Smooth muscle cell (in vitro differentiated cells): ENCODE measurements around the gene ZNF530. TPM values are rescaled to one million over a fixed set of nuclear protein-coding genes. Genes with fewer than 3 reads are reported as not detected.
A peak's percentile ranks its signal among the peaks of the same experiment; 100 is the strongest.

Experiments
- DNase-seq: peaks from one replicate; lab custom pipeline; 2025; ENCODE audit not compliant: unreplicated experiment; lab: John Stamatoyannopoulos, UW
- H2AFZ ChIP-seq: fragments of 200-600 bp; sonication (generic); 2 replicates; pipeline ENCODE4 v1.6.0; 2016; ENCODE audit warnings: antibody characterized with exemption, low read depth, mild to moderate bottlenecking
- H3F3A ChIP-seq: fragments of 200-600 bp; sonication (generic); 2 replicates; pipeline ENCODE4 v1.6.0; 2017; ENCODE audit warnings: antibody characterized with exemption, low read depth
- H3K27ac ChIP-seq: fragments of 200-600 bp; sonication (generic); 2 replicates; pipeline ENCODE4 v1.5.1; 2016; ENCODE audit warnings: low read depth, mild to moderate bottlenecking
- H3K27me3 ChIP-seq: fragments of 200-600 bp; sonication (generic); 2 replicates; pipeline ENCODE4 v1.6.1; 2016; ENCODE audit warnings: low read depth, mild to moderate bottlenecking
- H3K36me3 ChIP-seq: fragments of 200-600 bp; sonication (generic); 2 replicates; pipeline ENCODE4 v1.5.1; 2016; ENCODE audit warnings: low read depth
- H3K4me1 ChIP-seq: fragments of 200-600 bp; sonication (generic); 2 replicates; pipeline ENCODE4 v1.5.1; 2016; ENCODE audit warnings: low read depth
- H3K4me2 ChIP-seq: fragments of 200-600 bp; sonication (generic); 2 replicates; pipeline ENCODE4 v1.6.0; 2016; ENCODE audit warnings: mild to moderate bottlenecking
- H3K4me3 ChIP-seq: fragments of 200-600 bp; sonication (generic); 2 replicates; pipeline ENCODE4 v1.5.1; 2016; ENCODE audit warnings: mild to moderate bottlenecking
- H3K79me2 ChIP-seq: fragments of 200-600 bp; sonication (generic); 2 replicates; pipeline ENCODE4 v1.6.0; 2016; ENCODE audit warnings: low read depth, mild to moderate bottlenecking
- H3K9ac ChIP-seq: fragments of 200-600 bp; sonication (generic); 2 replicates; pipeline ENCODE4 v1.6.0; 2016; ENCODE audit warnings: low read depth
- H3K9me3 ChIP-seq: fragments of 200-600 bp; sonication (generic); replicated peaks from 2 replicates; pipeline ENCODE4 v1.5.1; 2016; ENCODE audit warnings: low read depth
- H4K20me1 ChIP-seq: fragments of 200-600 bp; sonication (generic); 2 replicates; pipeline ENCODE4 v1.6.0; 2016; ENCODE audit warnings: low read depth
- CTCF ChIP-seq: fragments of 200-600 bp; sonication (generic); IDR thresholded peaks from 2 replicates; pipeline ENCODE4 v1.5.1; 2017; ENCODE audit warnings: borderline replicate concordance, mild to moderate bottlenecking, antibody characterized with exemption; ENCODE audit not compliant: insufficient read depth, poor library complexity, severe bottlenecking
- WGBS: methylation state at CpG from one replicate; pipeline ENCODE4 v1.1.7; 2016; ENCODE audit warnings: low lambda C conversion rate; 5-methylcytosine and 5-hydroxymethylcytosine counted together
- polyA plus RNA-seq: library from polyadenylated mRNA; unstranded; fragments of >200 nt; fragmentation: Nextera tagmentation; extraction: Ambion mirVana; gene quantifications from 2 replicates; pipeline ENCODE4 v1.2.1, GENCODE V29; 2016
- total RNA-seq: library from RNA; depleted of rRNA; stranded (reverse); fragments of >200 nt; gene quantifications from 2 replicates; pipeline ENCODE4 v1.2.3, GENCODE V29; 2014

Gene ZNF530
- total and polyA plus RNA-seq, 2 experiments from 2014 or later = 3.2 to 3.5 TPM

GRCh38 chr19:57583521-57584416 is 15.9 kb upstream of the ZNF530 start, which contains the start of gene ZIK1:
Gene ZIK1 (plus strand): TSS chr19:57584145. CDS start chr19:57584357, 212 bp downstream.
- no peaks in the 10 kb centered on the region for H3K4me1 ChIP-seq
- no peak for TF ChIP-seq CTCF
- H3F3A ChIP-seq = no peaks in the 10 kb centered on the region
- peak within 1 kb of the TSS; percentile 48 for H3K9ac ChIP-seq
- H3K9me3 ChIP-seq = peaks cover 3% of the 10 kb centered on the region
- peak within 1 kb of the TSS; percentile 80 for H3K4me3 ChIP-seq
- H3K27me3 ChIP-seq = no peaks in the 10 kb centered on the region
- 3% methylated on average over 75 of the region's 76 CpGs for whole genome bisulfite sequencing
- H3K79me2 ChIP-seq = peaks cover 3% of the 10 kb centered on the region
- H3K27ac ChIP-seq = no peak within 1 kb of the TSS
- H3K36me3 ChIP-seq = peaks cover 6% of the 10 kb centered on the region
- peak within 1 kb of the TSS; percentile 92 for H2AFZ ChIP-seq
- peak; percentile 22 for DNase-seq
- no peaks in the 10 kb centered on the region for H4K20me1 ChIP-seq
- peak within 1 kb of the TSS; percentile 95 for H3K4me2 ChIP-seq

GRCh38 chr19:57587529-57587928 is 12.2 kb upstream of the ZNF530 start:
- 97% methylated on average over 1 of the region's 1 CpG for WGBS
- no peak overlapping the region for H3K9ac ChIP-seq
- peaks cover 36% of the 10 kb centered on the region for H3K36me3 ChIP-seq
- no peak overlapping the region for H3K4me2 ChIP-seq
- no peaks in the 10 kb centered on the region for H3F3A ChIP-seq
- H3K79me2 ChIP-seq = peaks cover 3% of the 10 kb centered on the region
- no peaks in the 10 kb centered on the region for H3K4me1 ChIP-seq
- no peak overlapping the region for H3K27ac ChIP-seq
- peaks cover 23% of the 10 kb centered on the region for H3K9me3 ChIP-seq
- no peaks in the 10 kb centered on the region for H3K27me3 ChIP-seq
- no peak overlapping the region for H2AFZ ChIP-seq
- no peak for TF ChIP-seq CTCF
- no peak overlapping the region for H3K4me3 ChIP-seq
- no peaks in the 10 kb centered on the region for H4K20me1 ChIP-seq
- DNase-seq = no peak

DNA sequence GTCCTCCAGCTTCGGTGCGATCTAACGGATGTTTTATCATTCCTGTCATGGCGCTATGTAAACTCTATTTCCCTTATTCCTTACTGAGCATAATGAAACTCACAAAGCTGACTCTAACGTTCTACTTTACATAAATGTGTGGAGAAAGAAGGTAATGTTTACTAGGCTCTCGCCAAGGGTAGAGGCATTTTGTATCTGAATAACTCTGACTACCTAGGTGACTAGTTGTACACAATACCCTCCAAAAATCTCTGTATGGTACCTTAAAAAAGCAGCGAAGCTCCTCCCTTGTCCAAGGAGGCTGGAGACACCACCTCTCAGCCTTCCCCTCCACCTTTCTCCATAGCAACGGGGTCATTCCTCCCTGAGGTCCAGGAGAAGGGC is 316 bp upstream of the ZNF530 start:
- H3K36me3 ChIP-seq = no peaks in the 10 kb centered on the region
- no peaks in the 10 kb centered on the region for H3K27me3 ChIP-seq
- TF ChIP-seq CTCF = no peak
- H2AFZ ChIP-seq = peak overlapping the region; percentile 93
- H3K9ac ChIP-seq = no peak overlapping the region
- peak overlapping the region; percentile 88 for H3K4me2 ChIP-seq
- no peak for DNase-seq
- peak overlapping the region; percentile 78 for H3K4me3 ChIP-seq
- H3K27ac ChIP-seq = no peak overlapping the region
- H3F3A ChIP-seq = no peaks in the 10 kb centered on the region
- WGBS = 63% methylated on average over 8 of the region's 8 CpGs
- no peaks in the 10 kb centered on the region for H3K9me3 ChIP-seq
- H3K79me2 ChIP-seq = no peaks in the 10 kb centered on the region
- peaks cover 4% of the 10 kb centered on the region for H3K4me1 ChIP-seq
- H4K20me1 ChIP-seq = no peaks in the 10 kb centered on the region
